NK-92 treated with Interleukin-12 subunit alpha and Interleukin-12 subunit beta, amount 100 ng/mL, for 24 hours (cell line): Measurements from ENCODE around the gene BMPER.

Experiments used
- DNase-seq: peaks from one replicate; lab custom pipeline; 2025; lab: John Stamatoyannopoulos, UW

Gene BMPER

GRCh38 chr7:33970536-33970935, 65.2 kb downstream of the BMPER start:
- no peak for DNase-seq

GRCh38 chr7:33971106-33971505, 65.8 kb downstream of the BMPER start:
- DNase-seq: no peak

- no peak for DNase-seq
These were observed 68.1 kb downstream of the BMPER start for GRCh38 chr7:33973231-33974015.

- no peak for DNase-seq
These were observed 74.0 kb downstream of the BMPER start for GRCh38 chr7:33979300-33979806.

GRCh38 chr7:33979807-33980355, 74.5 kb downstream of the BMPER start:
- no peak for DNase-seq

- no peak for DNase-seq
These were observed 75.9 kb downstream of the BMPER start for GRCh38 chr7:33981226-33981625.

GRCh38 chr7:33981671-33982424, 76.5 kb downstream of the BMPER start:
- no peak for DNase-seq

GRCh38 chr7:33982425-33982786, 77.1 kb downstream of the BMPER start:
- no peak for DNase-seq

- no peak for DNase-seq
These were observed 81.1 kb downstream of the BMPER start for GRCh38 chr7:33986451-33986850.

- DNase-seq: no peak
These were observed 81.9 kb downstream of the BMPER start for GRCh38 chr7:33986951-33987947.

GRCh38 chr7:33996899-33997298, 91.6 kb downstream of the BMPER start:
- no peak for DNase-seq

GRCh38 chr7:33998476-33998875, 93.1 kb downstream of the BMPER start:
- DNase-seq: no peak

GRCh38 chr7:34011017-34011695, 105.8 kb downstream of the BMPER start:
- no peak for DNase-seq

GRCh38 chr7:34011696-34012095, 106.4 kb downstream of the BMPER start:
- no peak for DNase-seq

GRCh38 chr7:34013421-34013820, 108.1 kb downstream of the BMPER start:
- DNase-seq: no peak

GRCh38 chr7:34015651-34016050, 110.3 kb downstream of the BMPER start:
- no peak for DNase-seq

- no peak for DNase-seq
These were observed 111.5 kb downstream of the BMPER start for GRCh38 chr7:34016876-34017275.

- no peak for DNase-seq
These were observed 114.0 kb downstream of the BMPER start for GRCh38 chr7:34019301-34019790.

- no peak for DNase-seq
These were observed 117.3 kb downstream of the BMPER start for GRCh38 chr7:34022626-34023025.

- DNase-seq: no peak
These were observed 120.3 kb downstream of the BMPER start for GRCh38 chr7:34025600-34025999.
